GM12801 (cell line): ENCODE results near the gene FXN.

ENCODE experiments used
- CTCF ChIP-seq: IDR thresholded peaks from one replicate; pipeline ENCODE4 v1.5.1; 2011; ENCODE audit warnings: control low read depth; ENCODE audit not compliant: insufficient read length; ENCODE audit errors: extremely low read depth

Gene FXN

DNA sequence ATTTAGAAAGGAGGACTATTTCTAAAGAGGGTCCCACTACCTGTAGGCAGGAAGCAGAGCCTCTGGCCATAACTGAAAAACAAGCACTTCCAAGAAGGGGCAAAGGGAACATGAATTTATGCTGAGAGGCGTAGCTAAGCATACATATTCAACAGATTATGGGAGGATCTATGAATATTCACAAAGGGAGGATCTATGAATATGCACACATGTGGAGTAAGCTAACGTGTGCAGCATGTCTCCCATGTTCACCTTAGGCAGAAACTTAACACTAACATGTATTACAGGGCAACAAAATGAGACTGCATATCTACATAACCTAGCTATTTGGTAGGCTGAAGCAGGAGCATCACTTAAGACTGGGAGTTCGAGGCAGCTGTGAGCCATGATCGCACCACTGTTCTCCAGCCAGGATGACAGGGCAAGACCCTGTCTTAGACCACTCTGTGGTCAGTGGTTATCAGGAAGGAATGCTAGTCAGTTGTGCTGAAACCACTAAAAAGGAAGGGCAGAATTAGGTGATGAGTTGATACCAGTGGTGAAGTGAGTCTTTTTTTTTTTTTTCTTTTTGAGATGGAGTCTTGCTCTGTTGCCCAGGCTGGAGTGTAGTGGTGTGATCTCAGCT lies 20.8 kb downstream of the FXN start:
- no peak for TF ChIP-seq CTCF

DNA sequence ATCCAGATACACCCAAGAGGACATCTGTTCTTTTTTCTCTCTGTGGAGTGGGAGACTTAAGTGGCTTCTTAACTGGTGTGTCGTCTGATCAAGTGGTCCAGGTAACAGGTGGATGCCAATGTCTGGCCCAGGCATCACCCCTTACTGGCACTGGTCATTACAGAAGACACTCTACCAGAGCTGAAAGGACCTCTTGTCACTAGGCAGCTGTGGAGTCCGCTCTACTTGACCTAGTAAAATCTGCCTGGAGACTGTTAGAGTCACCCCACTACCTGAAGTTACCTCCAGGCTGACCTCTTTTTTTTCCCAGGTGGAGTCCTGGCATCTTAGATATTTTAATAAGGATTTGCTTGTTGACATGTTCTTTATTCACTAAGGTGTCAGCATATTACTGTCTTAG lies 22.5 kb downstream of the FXN start:
- no peak for TF ChIP-seq CTCF

DNA sequence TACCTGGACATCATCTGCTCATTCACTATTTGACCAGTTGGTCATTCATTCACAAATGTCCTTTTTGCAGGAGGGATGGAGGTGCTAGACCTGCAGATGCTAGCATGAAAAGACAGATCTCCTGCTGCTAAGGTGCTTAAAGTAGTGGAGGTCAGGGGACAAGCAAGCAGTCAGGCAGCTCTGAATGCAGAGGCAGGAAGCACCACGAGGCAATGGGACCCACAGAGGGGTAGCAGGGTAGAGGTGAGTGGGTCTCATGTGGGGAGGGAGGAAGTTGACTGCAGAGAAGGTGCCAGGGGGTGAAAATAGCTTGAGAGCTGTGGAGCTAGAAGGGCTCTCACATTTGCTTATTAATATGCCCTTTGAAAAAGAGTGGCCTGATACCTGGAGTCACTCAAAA lies 25.2 kb downstream of the FXN start:
- no peak for TF ChIP-seq CTCF

DNA sequence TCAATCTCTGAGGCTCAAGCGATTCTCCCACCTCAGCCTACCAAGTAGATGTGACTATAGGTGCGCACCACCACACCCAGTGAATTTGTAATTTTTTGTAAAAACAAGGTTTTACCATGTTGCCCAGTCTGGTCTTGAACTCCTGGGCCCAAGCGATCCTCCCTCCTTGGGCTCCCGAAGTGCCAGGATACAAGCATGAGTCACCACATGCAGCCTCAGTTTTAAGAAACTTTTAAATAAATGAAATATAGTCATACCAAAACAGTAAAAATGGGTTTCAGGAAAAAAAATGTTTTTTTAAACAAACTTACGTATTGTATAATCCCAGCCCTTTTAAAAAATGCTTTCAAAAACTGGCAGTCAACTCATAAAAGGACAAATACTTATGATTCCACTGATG lies 26.6 kb downstream of the FXN start:
- no peak for TF ChIP-seq CTCF

- no peak for TF ChIP-seq CTCF
Measured at GRCh38 chr9:69063839-69064238, 28.3 kb downstream of the FXN start.

DNA sequence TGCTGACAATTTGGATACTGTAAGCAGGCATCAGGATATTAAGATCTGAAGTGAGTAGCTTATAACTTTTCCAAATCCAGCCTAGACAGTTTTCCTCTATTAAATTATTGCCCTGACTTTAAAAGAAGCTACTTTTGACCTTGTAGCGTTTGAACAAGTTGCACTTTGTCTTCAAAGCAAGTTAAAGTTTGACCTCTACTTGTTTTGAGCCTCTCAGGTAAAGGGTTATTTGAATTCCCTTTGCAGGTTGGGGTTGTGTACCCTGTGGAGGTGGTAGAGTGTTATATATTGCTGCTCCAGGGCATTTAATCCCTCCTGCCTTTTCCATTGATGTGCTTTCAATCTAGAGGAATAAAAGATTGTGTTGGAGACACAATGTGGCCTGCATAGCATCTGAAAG lies 30.1 kb downstream of the FXN start:
- TF ChIP-seq CTCF = no peak

GRCh38 chr9:69066955-69067354 lies 31.4 kb downstream of the FXN start:
- TF ChIP-seq CTCF = no peak

DNA sequence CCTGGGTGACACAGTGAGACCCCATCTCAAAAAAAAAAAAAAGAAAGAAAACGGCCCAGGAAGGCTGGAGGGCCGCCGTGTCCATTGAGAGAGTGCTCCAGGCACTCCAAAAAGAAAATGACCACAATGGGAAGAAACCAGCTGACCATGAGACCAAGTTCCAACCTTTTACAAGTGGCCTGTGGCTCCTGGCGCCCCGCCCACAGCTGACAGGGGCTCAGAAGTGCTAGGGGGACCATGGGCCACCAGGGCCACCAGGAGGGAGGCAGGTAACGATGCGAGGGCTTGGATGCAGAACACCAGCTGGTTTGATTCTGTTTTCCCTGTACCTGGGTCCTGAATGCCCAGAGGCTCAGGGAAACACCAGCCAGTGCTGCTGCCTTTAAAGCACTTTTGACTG lies 34.6 kb downstream of the FXN start:
- TF ChIP-seq CTCF = no peak
